Measurements from ENCODE around the gene ZNF419. TPM values are rescaled to one million over a fixed set of nuclear protein-coding genes. Genes with fewer than 3 reads are reported as not detected.

The ZNF419 gene
- total and polyA plus RNA-seq, 9 of the 15 experiments (the other 6 are each of a cell fraction or from before 2014, with no cell fraction given): 0.07 to 5.4 (median 1.5) TPM

DNA sequence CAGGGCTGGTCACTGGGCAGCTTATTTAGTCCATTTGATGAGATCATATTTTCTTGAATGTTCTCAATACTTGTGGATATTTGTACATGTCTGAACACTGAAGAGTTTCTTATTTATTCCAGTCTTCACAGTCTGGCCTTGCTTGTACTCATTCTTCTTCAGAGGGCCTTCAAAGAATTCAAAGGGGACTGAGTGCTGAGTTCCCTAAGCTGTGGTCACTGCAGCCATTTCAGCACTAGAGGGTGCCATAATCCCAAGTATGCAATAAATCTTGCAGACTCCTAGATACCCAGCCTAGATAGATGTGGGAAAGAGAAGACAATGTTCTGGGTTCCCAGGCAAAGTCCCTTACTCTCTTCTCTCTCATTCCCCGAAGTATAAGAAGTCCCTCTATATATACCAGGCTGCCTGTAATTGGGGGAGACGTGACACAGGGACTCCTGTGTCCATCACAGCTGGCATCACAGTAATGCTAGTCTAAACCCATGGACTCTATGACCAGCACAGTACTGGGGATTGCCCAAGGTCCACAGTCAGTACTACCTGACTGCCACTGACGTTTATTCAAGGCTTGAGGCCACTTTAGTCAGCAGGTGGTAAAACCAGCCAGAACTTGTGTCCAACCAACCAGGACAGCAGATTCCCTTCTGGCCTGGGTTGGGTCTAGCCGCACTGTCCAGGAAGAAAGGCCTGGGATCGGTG lies 21.7 kb upstream of the ZNF419 start (continued):
- TF ChIP-seq, protein P1, sequence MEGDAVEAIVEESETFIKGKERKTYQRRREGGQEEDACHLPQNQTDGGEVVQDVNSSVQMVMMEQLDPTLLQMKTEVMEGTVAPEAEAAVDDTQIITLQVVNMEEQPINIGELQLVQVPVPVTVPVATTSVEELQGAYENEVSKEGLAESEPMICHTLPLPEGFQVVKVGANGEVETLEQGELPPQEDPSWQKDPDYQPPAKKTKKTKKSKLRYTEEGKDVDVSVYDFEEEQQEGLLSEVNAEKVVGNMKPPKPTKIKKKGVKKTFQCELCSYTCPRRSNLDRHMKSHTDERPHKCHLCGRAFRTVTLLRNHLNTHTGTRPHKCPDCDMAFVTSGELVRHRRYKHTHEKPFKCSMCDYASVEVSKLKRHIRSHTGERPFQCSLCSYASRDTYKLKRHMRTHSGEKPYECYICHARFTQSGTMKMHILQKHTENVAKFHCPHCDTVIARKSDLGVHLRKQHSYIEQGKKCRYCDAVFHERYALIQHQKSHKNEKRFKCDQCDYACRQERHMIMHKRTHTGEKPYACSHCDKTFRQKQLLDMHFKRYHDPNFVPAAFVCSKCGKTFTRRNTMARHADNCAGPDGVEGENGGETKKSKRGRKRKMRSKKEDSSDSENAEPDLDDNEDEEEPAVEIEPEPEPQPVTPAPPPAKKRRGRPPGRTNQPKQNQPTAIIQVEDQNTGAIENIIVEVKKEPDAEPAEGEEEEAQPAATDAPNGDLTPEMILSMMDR (IDR thresholded peaks at IDR 0.05 in 2 of 3, conservative IDR thresholded peaks at IDR 0.05 in 1 of 3; ENCODE audit: insufficient read depth in 2 of 3, low read depth in 1 of 3, low read length in 3 of 3): peak; percentile 56 to 69 (median 59)
- TF ChIP-seq ZNF217 (CRISPR knock-in tag; IDR thresholded peaks at IDR 0.05): no peak
- TF ChIP-seq, protein P2, sequence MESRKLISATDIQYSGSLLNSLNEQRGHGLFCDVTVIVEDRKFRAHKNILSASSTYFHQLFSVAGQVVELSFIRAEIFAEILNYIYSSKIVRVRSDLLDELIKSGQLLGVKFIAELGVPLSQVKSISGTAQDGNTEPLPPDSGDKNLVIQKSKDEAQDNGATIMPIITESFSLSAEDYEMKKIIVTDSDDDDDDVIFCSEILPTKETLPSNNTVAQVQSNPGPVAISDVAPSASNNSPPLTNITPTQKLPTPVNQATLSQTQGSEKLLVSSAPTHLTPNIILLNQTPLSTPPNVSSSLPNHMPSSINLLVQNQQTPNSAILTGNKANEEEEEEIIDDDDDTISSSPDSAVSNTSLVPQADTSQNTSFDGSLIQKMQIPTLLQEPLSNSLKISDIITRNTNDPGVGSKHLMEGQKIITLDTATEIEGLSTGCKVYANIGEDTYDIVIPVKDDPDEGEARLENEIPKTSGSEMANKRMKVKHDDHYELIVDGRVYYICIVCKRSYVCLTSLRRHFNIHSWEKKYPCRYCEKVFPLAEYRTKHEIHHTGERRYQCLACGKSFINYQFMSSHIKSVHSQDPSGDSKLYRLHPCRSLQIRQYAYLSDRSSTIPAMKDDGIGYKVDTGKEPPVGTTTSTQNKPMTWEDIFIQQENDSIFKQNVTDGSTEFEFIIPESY (CRISPR knock-in tag; IDR thresholded peaks at IDR 0.05): no peak
- no peak for TF ChIP-seq MECOM (CRISPR knock-in tag; IDR thresholded peaks at IDR 0.05)
- no peak for TF ChIP-seq HDAC2 (IDR thresholded peaks at IDR 0.05)
- TF ChIP-seq FUS (optimal IDR thresholded peaks at IDR 0.05; ENCODE audit: low read depth, low read length): no peak
- TF ChIP-seq RFX7 (CRISPR knock-in tag; IDR thresholded peaks at IDR 0.05): no peak
- TF ChIP-seq, protein P3, sequence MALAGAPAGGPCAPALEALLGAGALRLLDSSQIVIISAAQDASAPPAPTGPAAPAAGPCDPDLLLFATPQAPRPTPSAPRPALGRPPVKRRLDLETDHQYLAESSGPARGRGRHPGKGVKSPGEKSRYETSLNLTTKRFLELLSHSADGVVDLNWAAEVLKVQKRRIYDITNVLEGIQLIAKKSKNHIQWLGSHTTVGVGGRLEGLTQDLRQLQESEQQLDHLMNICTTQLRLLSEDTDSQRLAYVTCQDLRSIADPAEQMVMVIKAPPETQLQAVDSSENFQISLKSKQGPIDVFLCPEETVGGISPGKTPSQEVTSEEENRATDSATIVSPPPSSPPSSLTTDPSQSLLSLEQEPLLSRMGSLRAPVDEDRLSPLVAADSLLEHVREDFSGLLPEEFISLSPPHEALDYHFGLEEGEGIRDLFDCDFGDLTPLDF (CRISPR knock-in tag; IDR thresholded peaks at IDR 0.05): no peak
- TF ChIP-seq SMC3 (conservative IDR thresholded peaks at IDR 0.05; ENCODE audit: insufficient read depth, low read depth, low read length): peak; percentile 33; the same call in 1 of the 2 replicates
- TF ChIP-seq CHCHD3 (CRISPR knock-in tag; IDR thresholded peaks at IDR 0.05): no peak
- TF ChIP-seq PML (IDR thresholded peaks at IDR 0.05; ENCODE audit: low read length): no peak
- TF ChIP-seq DPF2 (IDR thresholded peaks at IDR 0.05): no peak
- TF ChIP-seq, protein P4, sequence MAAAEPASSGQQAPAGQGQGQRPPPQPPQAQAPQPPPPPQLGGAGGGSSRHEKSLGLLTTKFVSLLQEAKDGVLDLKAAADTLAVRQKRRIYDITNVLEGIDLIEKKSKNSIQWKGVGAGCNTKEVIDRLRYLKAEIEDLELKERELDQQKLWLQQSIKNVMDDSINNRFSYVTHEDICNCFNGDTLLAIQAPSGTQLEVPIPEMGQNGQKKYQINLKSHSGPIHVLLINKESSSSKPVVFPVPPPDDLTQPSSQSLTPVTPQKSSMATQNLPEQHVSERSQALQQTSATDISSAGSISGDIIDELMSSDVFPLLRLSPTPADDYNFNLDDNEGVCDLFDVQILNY (CRISPR knock-in tag; IDR thresholded peaks at IDR 0.05): no peak
- TF ChIP-seq, protein P5, sequence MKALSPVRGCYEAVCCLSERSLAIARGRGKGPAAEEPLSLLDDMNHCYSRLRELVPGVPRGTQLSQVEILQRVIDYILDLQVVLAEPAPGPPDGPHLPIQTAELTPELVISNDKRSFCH (CRISPR knock-in tag; IDR thresholded peaks at IDR 0.05): no peak
- TF ChIP-seq, protein P5 (tag; IDR thresholded peaks at IDR 0.05): no peak
- no peak for TF ChIP-seq KLF16 (IDR thresholded peaks at IDR 0.05)
- no peak for TF ChIP-seq SMAD1 (IDR thresholded peaks at IDR 0.05; ENCODE audit: low read depth, low read length, partially characterized antibody)
- no peak for TF ChIP-seq RCOR1 (IDR thresholded peaks at IDR 0.05; ENCODE audit: borderline replicate concordance in 1 of 2, low read depth in 2 of 2, low read length in 2 of 2)
- TF ChIP-seq, protein P6, sequence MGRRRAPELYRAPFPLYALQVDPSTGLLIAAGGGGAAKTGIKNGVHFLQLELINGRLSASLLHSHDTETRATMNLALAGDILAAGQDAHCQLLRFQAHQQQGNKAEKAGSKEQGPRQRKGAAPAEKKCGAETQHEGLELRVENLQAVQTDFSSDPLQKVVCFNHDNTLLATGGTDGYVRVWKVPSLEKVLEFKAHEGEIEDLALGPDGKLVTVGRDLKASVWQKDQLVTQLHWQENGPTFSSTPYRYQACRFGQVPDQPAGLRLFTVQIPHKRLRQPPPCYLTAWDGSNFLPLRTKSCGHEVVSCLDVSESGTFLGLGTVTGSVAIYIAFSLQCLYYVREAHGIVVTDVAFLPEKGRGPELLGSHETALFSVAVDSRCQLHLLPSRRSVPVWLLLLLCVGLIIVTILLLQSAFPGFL (CRISPR knock-in tag; IDR thresholded peaks at IDR 0.05): no peak

Measured in K562 (cell line).